NCI-H2171 treated with DMSO at 0.1 percent for 48 hours (cell line): ENCODE measurements around the gene ANKRD39.
"Not testable (repeated sequence)": the region's sequence is repeated elsewhere in the genome, so short reads cannot be mapped to it uniquely, and the experiment has no call there.

ENCODE experiments used
- DNase-seq: peaks from one replicate; lab custom pipeline; 2025; lab: John Stamatoyannopoulos, UW

ANKRD39 gene

DNA sequence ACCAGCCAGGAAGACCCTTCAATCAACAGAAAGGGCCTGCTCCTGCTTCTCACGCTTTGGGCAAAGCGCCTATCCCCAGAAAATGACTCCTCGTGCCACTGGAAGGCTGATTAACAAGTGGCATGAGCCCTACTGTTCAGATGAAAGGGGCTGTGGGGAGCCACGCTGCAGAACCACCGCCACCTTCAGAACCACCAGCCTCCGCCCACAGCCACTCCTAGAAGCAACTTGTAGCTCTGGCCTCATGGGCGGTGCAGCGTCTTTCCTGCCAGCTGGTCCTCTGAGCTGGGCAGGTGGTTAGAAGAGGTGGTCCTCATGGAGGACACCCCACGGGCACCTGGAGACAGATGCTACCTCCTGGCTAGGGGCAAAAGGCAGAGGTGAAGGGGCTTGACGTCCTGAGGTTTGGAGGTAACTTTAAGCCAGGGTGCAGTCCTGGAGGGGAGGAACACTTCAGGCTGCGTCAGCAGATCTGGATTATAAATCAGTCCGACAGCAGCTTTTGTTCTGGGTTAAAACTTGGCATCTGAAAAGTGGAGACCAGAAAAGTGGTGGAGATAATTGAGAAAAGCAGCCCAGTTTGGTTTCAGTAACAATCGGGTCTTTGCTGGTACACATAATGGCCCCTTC, 12.9 kb upstream of the ANKRD39 start:
- DNase-seq, result peak; percentile 28

DNA sequence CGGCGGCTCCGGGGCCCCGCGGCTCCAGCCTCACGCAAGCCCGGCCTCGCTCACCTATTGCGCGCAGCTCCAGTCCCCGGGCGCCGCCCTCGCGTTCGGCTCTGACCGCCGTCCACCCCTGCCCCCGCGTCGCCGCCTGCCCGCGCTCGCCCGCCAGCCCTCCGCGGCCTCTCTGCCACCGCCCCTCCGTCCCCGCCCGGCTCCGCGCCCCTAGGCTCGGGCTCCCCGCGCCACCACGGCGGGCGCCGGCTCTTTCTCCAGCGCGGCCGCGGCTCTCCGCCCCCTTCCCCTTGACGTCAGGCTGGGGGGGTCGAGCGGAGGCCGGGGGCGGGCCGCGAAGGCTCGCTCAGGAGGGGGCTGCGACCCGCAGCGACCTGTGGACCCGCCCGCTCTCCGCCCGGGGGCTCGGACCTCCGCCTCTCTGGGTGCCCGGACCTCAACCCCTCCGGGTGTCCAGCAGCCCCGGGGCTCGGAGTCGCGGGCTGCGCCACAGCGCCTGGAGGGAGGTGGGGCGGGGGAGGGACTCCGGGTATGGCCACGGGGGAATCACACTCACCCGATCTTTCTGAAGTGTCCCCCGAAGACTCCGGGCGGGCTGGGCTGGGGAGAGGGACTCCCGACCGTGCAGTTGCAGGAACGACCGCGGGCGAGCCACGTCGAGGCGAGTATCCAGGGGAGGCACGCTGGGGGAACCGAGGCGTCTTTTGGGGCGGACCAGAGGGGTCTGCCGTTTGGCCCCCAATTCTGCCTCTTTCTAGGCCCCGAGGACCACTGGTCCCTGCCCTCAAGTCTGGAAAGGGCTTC, 12.2 kb upstream of the ANKRD39 start, which contains the start of gene SEMA4C:
SEMA4C (minus strand) TSS at position 259 of the 804 bp plus-strand sequence. CDS start 2,194 bp downstream, outside the sequence.
- peak; percentile 26 for DNase-seq

- DNase-seq, result no peak
Observed at GRCh38 chr2:96869281-96869821, 11.5 kb upstream of the ANKRD39 start.

DNA sequence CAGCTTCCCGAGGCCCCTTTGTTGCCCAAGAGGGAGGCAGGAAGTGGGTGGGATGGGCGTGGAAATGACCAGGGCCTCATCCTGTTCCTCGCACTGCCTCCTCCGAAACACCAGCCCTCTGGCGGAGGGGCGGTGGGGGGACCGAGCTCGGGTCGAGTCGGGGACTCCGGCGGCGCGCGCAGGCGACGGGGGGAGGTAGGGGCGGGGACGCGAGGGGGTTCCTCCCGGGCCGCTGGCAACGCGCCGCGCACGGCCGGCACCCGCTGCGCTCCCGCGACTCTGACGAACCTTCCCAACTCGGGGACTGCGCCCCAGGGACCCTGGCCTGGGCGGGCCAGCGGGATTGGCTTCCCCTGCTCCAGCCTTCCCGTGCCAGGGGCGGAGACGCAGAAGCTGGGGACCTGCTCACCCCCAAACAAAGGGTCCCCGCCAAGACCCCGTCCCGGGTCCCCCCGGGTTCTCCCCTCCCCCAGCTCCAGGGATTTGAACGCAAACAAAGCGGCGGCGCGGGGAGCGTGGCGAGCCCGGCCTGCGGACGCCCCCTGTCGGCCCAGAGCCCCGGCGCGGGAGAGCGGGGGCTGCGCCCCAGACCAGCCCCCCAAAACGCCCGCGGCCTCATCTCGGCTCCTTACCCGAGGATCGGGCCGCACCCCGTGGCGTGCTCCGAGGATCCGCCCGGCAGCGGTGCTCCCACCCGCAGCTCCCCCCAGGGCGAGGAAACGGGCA, 10.9 kb upstream of the ANKRD39 start:
- peak; percentile 41 for DNase-seq

- no peak for DNase-seq
Observed at GRCh38 chr2:96867756-96868554, 10.1 kb upstream of the ANKRD39 start.

DNA sequence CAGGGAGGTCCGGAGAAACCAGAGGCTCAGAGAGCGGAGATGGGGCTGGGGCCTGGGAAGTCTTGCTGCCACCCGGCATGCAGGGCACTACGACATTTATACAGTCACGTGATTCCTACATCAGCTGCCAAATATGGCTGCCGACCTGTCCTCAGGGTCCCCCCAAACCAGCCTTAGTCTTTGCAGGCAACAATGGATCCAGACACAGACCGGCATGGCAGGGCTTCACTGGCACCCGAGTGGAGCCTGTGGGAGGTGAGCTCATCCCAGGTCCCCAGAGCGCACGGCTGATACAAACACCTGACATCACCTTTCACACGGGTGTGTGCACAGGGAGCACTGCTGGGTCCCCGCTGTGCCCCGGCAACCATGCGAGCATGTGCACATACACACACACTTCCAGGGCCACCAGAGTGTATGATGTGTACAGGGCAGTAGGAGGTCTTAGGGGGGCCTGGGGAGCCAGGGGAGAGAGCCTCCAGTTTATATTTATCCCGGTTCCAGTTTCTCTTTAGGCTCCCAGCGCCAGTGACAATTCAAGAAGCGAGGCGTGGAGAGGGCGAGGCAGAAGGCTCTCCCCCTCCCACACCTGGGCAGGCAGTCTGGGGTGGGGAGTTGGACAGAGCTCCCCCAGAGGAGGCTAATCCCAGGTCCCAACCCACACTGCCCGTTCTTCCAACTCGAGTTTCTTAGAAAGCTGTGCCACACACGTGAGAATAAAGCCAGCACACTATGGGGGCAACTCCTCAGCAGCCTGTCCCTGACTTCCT, 9.4 kb upstream of the ANKRD39 start:
- DNase-seq, result peak; percentile 31

GRCh38 chr2:96866586-96866985, 8.8 kb upstream of the ANKRD39 start:
- DNase-seq, result no peak

DNA sequence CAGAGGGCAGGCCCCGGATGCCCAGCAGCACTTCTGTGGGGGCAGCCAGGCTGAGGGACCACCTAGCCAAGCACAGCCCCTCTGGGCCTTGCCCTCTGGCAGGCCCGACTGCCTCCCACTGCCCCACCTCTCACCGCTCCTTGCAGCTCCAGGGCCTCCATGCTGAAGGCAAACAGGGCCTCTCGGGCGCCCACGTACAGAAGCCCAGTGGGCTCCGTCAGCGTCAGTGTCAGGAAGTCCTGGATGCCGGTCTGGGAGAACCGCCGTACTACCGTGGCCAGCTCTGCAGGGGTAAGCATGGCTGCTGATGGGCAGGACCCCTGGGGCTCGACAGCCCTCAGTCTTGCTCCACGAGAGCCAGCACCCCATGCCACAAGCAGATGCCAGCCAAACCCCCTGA, 8.3 kb upstream of the ANKRD39 start:
- DNase-seq, result no peak

GRCh38 chr2:96865654-96866053, 7.8 kb upstream of the ANKRD39 start:
- no peak for DNase-seq

DNA sequence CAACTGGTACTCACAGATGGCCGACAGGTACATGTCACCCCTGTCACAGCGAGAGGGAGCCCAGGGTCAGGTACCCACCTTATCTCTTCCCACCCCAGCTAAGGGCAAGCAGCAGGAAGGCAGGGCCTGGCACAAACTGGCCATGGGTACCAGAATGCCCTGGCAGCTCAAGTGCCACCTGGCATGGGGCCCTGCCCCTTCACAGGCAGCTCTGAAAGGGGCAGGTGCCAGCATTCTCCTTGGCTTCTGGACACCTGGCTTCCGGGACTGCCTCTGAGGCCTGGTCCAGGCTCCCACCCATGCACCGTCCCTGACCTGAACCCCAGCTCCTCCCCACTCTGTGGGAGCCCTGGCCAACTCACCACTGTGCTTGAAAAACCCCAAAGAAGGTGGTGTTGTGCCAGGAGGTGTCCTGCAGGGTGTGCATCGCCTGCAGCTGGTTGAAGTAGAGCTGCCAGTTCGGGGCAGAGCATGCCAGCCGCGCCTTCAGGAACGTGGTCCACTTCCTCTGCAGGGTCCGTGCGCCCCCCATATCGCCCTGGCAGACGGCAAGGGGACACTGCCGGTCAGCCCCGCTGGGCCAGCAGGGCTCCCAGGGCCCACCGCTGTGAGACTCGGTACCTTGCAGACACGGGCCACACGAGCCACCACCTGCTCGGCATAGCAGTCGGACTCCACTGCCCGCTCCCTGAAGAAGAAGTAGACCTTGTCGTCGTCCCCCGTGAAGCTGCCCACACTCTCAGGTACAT, 6.7 kb upstream of the ANKRD39 start:
- DNase-seq, result no peak

GRCh38 chr2:96863575-96864342, 5.9 kb upstream of the ANKRD39 start:
- no peak for DNase-seq

DNA sequence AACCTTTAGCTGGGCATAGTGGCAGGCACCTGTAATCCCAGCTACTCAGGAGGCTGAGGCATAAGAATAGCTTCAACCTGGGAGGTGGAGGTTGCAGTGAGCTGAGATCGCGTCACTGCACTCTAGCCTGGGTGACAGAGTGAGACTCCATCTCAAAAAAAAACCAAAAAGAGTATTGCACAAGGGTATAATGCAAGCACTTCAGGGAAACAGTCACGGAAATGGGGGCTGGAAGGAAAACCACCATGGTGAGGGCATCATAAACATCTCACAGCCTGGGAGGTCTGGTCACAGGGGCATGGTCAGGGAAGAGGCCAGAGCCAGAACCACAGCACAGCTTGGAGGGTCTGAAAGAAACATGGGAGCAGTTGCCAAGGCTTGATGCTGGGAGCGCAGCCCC, 5.2 kb upstream of the ANKRD39 start:
- DNase-seq, result not testable (repeated sequence)

- DNase-seq, result no peak
Observed at GRCh38 chr2:96861074-96861473, 3.3 kb upstream of the ANKRD39 start.

DNA sequence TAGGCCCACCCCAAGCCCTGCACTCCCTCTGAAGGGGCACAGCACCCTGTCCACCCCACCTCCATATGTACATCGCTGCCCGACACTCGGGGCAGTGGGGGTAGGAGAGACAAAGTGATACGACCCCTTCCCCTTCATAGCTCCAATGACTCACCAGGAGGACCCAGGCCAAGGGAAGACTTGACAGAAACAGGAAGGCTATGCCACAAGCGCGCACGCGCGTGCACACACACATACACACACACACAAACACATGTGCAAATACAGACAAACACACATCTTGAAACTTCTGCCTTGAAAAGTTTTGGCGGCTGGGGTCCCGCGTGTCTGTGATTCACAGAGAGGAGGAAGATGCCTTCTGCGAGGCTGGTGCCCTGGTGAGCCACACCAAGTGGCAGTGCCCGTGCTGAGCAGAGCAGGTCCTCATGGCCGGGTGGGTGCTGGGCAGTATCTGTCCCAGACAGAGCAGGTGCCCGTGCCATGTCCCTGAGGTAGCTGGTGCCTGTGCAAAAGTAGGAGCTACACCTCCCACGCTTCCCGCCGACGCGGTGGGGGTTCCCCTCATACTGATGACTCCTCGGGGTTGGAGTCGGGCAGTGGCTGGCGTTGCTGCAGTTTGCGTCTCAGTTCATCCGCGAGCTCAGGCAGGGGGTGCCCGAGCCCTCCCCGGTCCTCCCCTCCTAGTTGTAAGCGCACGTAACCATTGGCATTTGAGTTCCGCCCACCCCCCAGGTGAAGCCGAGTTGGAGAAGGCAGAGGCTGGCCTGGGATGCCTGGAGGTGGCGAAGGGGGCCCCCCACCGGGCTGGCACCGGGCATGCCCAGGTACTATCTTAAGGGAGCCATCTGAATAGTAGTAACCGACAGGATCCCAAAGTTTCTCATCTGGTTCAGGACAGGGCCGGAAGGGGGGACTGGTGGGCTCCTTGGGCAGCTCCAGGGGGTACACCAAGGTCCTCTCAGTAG, 2.5 kb upstream of the ANKRD39 start:
- DNase-seq, result no peak

DNA sequence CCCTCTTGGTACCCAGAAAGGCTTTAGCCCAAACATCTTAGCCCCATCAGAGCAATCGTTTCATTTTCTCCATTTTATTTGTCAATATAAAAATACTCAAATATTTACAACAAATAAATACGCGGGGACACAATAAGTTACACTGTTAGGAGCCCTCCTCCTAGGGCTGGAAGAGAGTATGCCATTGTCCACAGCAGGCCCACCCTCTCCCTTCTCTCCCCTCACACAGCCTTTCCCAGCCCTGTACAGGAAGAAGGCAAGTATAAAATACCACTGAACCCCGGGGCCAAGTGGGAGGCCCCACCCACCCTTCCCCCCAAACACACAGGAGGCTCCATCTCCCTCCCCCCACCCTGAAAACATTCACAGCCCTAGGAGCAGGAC, 1.9 kb upstream of the ANKRD39 start:
- DNase-seq, result no peak

- DNase-seq, result no peak
Observed at GRCh38 chr2:96859099-96859649, 1.4 kb upstream of the ANKRD39 start.

GRCh38 chr2:96856776-96857666, 795 bp downstream of the ANKRD39 start:
- peak; percentile 43 for DNase-seq
